GM19438 (cell line): Measurements from ENCODE around the gene PLET1.
A peak's percentile ranks its signal among the peaks of the same experiment; 100 is the strongest.

Experiments used
- ATAC-seq: cut with Tn5 transposase; IDR thresholded peaks from one replicate; pipeline ENCODE4 v1.9.1; 2021; ENCODE audit warnings: low read depth; ENCODE audit not compliant: unreplicated experiment

The PLET1 gene

GRCh38 chr11:112285841-112286311 is 25.2 kb upstream of the PLET1 start:
- ATAC-seq, result no peak

DNA sequence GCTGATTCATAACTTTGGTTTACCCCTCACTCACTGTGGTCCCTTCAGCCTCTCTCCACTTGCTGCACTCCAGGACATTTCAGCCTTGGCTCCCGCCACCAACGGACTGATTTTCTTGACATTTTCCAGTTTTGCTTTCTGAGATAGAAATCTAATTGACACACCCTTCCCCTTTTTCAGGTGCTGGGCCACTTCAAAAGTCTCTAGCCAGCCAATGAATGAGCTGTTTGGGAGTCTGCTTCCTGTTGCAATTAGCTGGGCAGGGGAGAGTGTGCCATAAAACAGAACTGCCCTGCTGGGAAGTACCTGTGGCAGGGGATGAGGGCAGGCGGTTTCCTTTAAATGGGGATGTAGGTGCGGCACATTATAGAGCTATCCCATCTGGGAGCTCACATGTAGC is 21.1 kb upstream of the PLET1 start:
- ATAC-seq, result no peak

- peak; percentile 60 for ATAC-seq
Measured at GRCh38 chr11:112280268-112281126, 19.8 kb upstream of the PLET1 start.

GRCh38 chr11:112279901-112280267 is 19.2 kb upstream of the PLET1 start:
- ATAC-seq, result peak; percentile 75

DNA sequence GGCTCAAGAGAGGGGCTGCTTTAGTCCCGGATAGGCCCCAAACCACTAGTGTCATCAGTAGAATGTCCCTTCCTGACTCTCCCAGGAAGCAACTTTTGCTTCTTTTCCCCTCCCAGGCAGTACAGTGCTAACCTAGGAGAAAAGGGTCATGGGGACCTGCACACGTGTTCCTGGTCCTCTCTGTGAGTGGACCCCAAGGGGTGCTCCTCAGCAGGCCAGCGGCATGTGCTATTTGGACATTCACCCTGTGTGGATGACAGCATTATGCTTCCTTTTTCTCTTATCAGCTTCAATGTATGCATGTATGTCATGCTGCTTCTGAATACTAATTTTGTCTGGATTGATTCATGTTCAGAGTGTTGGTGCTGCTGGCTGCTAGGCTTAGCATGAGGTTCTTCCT is 18.1 kb upstream of the PLET1 start:
- no peak for ATAC-seq

GRCh38 chr11:112277941-112278340 is 17.3 kb upstream of the PLET1 start:
- no peak for ATAC-seq

GRCh38 chr11:112277029-112277428 is 16.4 kb upstream of the PLET1 start:
- no peak for ATAC-seq

DNA sequence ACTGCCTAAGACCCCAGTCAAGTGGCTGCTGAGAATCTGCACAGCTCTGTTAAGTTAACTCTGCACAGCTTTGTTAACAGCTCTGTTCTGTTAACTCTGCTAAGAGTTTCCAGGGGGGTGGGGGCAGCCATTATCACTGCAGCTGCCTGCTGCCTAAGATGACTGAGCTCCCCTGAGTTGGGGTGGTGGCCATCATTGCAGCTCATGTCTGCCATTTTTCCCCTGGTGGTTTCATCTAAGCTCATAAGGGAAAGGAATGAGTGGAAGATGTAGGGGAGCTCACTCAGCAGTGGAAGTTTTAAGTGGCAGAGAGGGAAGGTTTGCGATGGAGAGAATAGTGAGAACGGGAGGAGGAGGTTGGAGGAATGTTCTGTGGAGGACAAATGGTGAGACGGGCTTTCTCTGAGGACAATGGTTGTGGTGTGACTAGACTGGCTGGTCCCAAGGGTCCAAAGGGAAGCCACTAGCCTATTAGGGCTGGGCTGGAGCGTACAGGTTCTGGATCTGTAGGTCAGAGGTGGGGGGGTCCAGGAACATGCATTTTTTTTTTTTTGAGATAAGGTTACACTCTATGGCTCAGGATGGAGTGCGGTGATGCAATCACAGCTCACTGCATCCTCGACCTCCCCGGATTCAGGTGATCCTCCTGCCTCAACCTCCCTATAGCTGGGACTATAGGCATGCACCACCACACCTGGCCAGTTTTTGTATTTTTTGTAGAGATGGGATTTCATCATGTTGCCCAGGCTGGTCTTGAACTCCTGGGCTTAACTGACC is 13.5 kb upstream of the PLET1 start:
- ATAC-seq, result no peak

- no peak for ATAC-seq
Measured at GRCh38 chr11:112273066-112273465, 12.4 kb upstream of the PLET1 start.

DNA sequence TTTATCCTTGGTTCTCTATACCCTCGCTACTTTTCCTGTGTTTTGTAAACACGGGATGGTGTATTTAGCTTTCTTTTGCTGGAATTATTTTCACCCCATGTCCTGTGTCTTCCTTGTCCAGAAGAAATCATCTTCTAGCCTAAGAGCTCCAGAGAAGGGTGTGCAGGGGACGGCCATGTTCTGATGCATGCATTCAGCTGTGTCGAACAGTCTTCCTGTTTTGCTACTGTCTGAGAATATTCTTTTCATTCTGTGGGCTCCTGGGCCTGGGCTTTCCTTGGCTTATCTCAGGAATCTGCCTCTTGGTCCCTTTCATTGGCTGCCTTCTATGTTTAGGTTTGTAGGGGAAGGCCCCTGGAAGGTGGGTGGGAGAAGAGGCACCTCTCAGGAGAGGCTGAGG is 10.6 kb upstream of the PLET1 start:
- no peak for ATAC-seq

DNA sequence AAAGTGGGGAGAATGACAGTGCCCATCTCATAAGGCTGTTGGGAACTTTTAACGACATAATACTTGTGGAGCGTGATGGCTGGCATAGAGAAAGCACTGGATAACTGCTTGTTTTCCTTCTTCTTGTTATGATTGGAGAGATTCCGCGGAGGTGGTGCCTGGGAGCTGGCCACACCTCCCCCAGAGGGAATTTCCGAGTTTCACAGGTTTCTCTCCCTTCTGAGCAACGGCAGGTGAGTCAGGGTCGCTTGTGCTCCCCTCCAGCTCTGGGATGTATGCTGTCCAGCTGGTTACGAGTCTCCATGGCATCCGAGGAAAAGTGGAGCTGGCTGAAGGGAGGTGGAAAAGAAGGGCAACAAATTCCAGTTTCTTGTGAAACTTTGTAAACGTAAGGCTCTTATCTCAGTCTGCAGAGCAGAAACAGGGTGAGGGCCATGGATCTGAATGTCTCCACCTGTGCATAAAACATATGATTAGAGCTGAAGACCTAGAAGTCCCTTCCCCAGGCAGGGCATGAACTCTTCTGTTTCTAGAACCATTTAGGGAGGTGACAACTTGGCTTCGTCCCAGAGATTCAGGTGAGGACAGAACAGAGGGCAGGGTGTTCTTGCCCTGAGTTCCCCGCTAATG is 10.0 kb upstream of the PLET1 start:
- ATAC-seq, result no peak

GRCh38 chr11:112269139-112269538 is 8.5 kb upstream of the PLET1 start:
- no peak for ATAC-seq

DNA sequence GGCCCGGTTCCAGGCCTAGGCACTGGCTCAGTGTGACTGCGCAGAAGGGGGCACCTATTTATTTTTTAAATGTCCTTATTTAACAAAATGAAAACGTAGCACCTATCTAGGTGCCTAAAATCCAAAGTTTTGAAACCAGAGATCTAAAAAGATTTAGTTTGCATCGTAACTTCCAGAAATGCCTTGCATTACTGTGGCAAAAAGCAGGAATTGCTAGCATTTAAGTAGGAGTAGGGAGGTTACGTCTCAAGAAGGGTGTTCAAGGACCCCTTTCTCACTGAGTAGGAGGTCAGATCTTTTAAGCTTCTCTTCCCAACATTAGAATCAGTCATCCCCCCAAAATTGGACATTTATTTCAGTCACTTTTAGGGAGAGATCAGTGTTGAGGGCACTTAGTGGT is 7.7 kb upstream of the PLET1 start:
- no peak for ATAC-seq

DNA sequence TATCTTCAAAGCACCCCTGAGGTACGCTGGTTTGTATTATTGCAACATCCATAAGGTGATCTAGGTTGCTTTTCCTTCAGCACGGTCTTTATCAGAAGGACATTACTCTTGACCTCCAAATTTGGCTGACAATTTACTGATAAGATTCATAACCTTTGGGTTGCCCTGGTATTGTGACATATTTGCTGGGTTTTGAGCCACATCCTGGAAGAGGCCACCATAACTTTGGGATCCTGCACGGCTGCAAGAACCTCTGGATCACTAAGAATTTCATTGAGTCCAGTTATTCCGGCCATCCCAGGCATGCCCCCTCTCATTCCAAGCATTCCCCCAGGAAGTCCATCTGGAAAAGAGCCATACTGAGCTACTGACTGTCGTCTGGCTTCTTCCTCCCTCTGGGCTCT is 6.5 kb upstream of the PLET1 start:
- ATAC-seq, result no peak

GRCh38 chr11:112266410-112266778 is 5.7 kb upstream of the PLET1 start:
- ATAC-seq, result no peak

DNA sequence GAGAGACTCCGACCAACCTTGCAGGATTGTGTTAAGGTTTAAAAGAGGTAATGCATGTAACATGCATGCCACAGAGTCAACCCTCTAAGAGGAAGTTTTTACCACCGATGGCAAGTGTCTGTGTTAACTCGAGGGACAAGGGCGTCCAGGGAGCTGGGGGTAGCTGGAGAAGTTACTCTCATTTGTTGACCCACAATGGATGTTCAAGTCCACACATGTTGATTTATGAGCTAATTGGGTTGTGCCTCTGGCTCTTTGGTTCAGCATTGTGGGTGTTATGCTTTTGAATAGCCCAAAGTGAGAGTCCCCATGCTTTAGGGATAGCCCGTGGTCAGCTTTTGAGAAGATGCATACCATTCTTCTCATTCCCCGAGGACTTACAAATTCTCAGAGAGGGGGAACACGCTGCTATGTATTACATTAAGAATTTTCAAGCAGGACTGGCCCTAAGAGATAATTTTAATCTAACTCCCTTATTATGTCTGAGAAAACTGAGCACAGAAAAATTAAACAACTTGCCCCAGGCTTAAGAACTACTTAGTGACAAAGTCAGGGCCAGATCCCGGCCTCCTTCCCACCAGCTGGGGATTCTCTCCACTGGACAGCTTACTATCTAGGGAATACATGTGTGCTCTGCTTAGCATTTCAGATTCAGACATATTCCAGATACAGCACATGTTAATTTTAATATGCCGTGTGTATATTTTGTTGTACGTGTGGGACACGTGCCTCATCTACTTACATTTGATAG is 5.2 kb upstream of the PLET1 start:
- no peak for ATAC-seq

DNA sequence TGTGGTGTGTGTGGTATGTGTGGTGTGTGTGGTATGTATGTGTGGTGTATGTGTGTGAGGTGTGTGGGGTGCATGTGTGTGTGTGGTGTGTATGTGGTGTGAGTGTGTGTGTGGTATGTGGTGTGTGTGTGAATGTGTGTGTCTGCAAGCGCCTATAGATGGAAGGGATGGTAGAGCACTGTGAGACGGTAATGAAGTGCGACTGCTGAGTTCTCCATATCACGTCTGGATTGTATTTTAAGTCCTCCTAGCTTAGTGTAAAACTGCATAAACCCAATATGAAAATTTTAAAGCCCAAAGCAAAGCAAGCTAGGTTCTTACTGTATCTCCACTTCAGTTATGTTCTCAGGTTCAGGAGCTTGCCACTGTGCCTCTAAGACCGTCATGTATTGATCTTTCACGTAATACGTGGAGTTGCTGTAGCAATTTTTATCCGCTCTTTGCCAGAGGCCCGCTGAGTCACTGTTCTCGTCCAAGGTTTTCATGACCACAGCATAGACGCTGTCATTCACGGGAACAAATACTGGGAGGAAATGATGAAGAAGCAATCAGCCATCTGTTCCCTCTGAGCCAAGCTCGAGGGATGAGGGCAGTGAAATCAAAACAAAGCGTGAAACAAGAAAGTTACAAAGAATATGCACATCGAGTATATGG is 5.5 kb downstream of the PLET1 start:
- ATAC-seq, result no peak

GRCh38 chr11:112253605-112254242 is 6.9 kb downstream of the PLET1 start:
- ATAC-seq, result no peak

- ATAC-seq, result no peak
Measured at GRCh38 chr11:112249871-112250610, 10.6 kb downstream of the PLET1 start.
